ENCODE results near the gene OS9.

DNA sequence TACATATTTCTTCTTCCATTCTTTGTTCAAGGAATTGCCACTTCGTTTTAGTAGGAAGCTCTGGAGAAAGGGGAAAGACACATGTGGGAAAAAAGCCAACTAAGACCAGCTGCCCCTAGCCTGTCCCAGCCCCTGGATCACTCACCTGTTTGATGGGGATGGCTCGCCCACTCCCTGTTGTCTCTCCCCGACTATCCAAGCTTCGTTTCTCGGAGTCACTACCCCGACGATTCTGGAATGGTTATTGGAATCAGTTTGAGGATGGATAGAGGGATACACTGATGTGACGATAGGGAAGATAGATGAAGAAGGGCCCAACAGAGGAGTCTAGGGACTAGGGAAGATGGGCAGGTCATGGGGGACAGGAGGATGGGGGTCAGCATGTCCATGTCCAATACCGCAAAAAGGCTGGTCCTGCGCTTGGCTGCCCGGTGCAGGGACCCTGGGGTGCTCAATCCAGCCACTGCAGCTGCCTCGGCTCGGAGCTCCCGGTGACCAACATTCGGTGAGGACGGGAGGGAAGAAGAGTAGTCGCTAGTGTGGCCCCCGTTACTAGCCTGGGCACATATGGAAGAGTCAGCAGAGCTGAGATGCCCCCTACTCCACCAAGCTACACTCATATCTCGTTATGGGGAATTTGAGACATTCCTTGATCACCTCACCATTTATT is 37.6 kb downstream of the OS9 start:
- TF ChIP-seq YY1 (IDR thresholded peaks at IDR 0.05) (no peak), TAF1 (conservative IDR thresholded peaks at IDR 0.05) (no peak), FOXA1 (IDR thresholded peaks at IDR 0.05) (no peak), RAD21 (IDR thresholded peaks at IDR 0.05) (no peak), HNF4G (IDR thresholded peaks at IDR 0.05) (no peak), SP1 (IDR thresholded peaks at IDR 0.05) (no peak), JUND (IDR thresholded peaks at IDR 0.05) (no peak)
- TF ChIP-seq, protein P1, sequence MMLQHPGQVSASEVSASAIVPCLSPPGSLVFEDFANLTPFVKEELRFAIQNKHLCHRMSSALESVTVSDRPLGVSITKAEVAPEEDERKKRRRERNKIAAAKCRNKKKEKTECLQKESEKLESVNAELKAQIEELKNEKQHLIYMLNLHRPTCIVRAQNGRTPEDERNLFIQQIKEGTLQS (IDR thresholded peaks at IDR 0.05) = no peak
- TF ChIP-seq, protein P2, sequence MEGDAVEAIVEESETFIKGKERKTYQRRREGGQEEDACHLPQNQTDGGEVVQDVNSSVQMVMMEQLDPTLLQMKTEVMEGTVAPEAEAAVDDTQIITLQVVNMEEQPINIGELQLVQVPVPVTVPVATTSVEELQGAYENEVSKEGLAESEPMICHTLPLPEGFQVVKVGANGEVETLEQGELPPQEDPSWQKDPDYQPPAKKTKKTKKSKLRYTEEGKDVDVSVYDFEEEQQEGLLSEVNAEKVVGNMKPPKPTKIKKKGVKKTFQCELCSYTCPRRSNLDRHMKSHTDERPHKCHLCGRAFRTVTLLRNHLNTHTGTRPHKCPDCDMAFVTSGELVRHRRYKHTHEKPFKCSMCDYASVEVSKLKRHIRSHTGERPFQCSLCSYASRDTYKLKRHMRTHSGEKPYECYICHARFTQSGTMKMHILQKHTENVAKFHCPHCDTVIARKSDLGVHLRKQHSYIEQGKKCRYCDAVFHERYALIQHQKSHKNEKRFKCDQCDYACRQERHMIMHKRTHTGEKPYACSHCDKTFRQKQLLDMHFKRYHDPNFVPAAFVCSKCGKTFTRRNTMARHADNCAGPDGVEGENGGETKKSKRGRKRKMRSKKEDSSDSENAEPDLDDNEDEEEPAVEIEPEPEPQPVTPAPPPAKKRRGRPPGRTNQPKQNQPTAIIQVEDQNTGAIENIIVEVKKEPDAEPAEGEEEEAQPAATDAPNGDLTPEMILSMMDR (IDR thresholded peaks at IDR 0.05; ENCODE audit: low read depth, low read length, missing input control) = no peak
- TF ChIP-seq, protein P3, sequence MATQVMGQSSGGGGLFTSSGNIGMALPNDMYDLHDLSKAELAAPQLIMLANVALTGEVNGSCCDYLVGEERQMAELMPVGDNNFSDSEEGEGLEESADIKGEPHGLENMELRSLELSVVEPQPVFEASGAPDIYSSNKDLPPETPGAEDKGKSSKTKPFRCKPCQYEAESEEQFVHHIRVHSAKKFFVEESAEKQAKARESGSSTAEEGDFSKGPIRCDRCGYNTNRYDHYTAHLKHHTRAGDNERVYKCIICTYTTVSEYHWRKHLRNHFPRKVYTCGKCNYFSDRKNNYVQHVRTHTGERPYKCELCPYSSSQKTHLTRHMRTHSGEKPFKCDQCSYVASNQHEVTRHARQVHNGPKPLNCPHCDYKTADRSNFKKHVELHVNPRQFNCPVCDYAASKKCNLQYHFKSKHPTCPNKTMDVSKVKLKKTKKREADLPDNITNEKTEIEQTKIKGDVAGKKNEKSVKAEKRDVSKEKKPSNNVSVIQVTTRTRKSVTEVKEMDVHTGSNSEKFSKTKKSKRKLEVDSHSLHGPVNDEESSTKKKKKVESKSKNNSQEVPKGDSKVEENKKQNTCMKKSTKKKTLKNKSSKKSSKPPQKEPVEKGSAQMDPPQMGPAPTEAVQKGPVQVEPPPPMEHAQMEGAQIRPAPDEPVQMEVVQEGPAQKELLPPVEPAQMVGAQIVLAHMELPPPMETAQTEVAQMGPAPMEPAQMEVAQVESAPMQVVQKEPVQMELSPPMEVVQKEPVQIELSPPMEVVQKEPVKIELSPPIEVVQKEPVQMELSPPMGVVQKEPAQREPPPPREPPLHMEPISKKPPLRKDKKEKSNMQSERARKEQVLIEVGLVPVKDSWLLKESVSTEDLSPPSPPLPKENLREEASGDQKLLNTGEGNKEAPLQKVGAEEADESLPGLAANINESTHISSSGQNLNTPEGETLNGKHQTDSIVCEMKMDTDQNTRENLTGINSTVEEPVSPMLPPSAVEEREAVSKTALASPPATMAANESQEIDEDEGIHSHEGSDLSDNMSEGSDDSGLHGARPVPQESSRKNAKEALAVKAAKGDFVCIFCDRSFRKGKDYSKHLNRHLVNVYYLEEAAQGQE (IDR thresholded peaks at IDR 0.05) = no peak
- TF ChIP-seq, protein P4, sequence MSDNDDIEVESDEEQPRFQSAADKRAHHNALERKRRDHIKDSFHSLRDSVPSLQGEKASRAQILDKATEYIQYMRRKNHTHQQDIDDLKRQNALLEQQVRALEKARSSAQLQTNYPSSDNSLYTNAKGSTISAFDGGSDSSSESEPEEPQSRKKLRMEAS (IDR thresholded peaks at IDR 0.05) = no peak
